Thyroid gland (tissue), 4 donors: ENCODE data around the gene SNAPC4.

Source experiments
- POLR2A ChIP-seq, 2 donors: fragments of 450-650 bp; IDR thresholded peaks; one replicate each; pipeline ENCODE4 v1.6.1; 2017; ENCODE audit warnings: antibody characterized with exemption in 2 of 2, mild to moderate bottlenecking in 2 of 2, moderate library complexity in 1 of 2
- TF ChIP-seq, protein P1 (sequence below), 6 experiments: fragments of 200-600 bp in 3 of 6; fragments of 450-650 bp in 3 of 6; sonication (generic) in 3 of 6; IDR thresholded peaks; one replicate each; pipeline ENCODE4 v1.5.1; 2016 to 2019; ENCODE audit warnings: antibody characterized with exemption in 6 of 6, mild to moderate bottlenecking in 2 of 6, inconsistent platforms in 1 of 6, moderate library complexity in 1 of 6

DNA sequence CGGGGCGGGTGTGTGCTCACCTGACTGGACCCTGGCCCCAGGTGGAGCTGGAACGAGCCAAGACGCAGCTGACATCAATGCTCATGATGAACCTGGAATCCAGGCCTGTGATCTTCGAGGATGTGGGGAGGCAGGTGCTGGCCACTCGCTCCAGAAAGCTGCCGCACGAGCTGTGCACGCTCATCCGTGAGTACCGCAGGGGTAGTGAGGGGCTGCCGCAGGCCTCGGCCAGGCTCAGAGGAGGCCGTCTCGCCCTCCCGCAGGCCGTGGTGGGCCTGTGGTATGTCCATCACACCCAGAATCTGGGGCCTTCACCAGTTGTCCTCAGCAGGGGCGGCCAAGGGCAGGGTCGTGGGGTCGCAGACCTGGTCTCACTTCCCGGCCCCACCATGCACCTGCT, 21.8 kb upstream of the SNAPC4 start:
- TF ChIP-seq, protein P1, sequence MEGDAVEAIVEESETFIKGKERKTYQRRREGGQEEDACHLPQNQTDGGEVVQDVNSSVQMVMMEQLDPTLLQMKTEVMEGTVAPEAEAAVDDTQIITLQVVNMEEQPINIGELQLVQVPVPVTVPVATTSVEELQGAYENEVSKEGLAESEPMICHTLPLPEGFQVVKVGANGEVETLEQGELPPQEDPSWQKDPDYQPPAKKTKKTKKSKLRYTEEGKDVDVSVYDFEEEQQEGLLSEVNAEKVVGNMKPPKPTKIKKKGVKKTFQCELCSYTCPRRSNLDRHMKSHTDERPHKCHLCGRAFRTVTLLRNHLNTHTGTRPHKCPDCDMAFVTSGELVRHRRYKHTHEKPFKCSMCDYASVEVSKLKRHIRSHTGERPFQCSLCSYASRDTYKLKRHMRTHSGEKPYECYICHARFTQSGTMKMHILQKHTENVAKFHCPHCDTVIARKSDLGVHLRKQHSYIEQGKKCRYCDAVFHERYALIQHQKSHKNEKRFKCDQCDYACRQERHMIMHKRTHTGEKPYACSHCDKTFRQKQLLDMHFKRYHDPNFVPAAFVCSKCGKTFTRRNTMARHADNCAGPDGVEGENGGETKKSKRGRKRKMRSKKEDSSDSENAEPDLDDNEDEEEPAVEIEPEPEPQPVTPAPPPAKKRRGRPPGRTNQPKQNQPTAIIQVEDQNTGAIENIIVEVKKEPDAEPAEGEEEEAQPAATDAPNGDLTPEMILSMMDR (IDR thresholded peaks at IDR 0.05) = no peak
- TF ChIP-seq POLR2A (IDR thresholded peaks at IDR 0.05) = no peak
